ENCODE measurements around the gene S100A1. TPM values are rescaled to one million over a fixed set of nuclear protein-coding genes. Genes with fewer than 3 reads are reported as not detected.
A peak's percentile ranks its signal among the peaks of the same experiment; 100 is the strongest.

The S100A1 gene
- total RNA-seq, 1 experiment from 2014 or later, result 0.80 TPM

- no peak for DNase-seq
- no peaks in the 10 kb centered on the region; the same call in 1 of the 2 replicates for H3K27me3 ChIP-seq (ENCODE audit: control insufficient read depth, insufficient read depth, low read length)
- no peak overlapping the region for H3K4me3 ChIP-seq (ENCODE audit: insufficient read depth, low read depth, low read length)
- H3K36me3 ChIP-seq (replicated peaks; ENCODE audit: control insufficient read depth, insufficient read depth, low read length), result peaks cover 1% of the 10 kb centered on the region; the same call in 1 of the 2 replicates
These were observed 13.3 kb upstream of the S100A1 start for GRCh38 chr1:153614906-153615305.

- Histone ChIP-seq H3K27me3 (ENCODE audit: control insufficient read depth, insufficient read depth, low read length) (no peaks in the 10 kb centered on the region; the same call in 1 of the 2 replicates), H3K36me3 (replicated peaks; ENCODE audit: control insufficient read depth, insufficient read depth, low read length) (peaks cover 1% of the 10 kb centered on the region; the same call in 1 of the 2 replicates), H3K4me3 (ENCODE audit: insufficient read depth, low read depth, low read length) (no peak overlapping the region)
- DNase-seq, result no peak
These were observed 12.8 kb upstream of the S100A1 start for GRCh38 chr1:153615406-153615805.

GRCh38 chr1:153616144-153616916, 11.9 kb upstream of the S100A1 start, which contains the start of gene S100A14:
Gene S100A14 (minus strand): TSS chr1:153616325. CDS start chr1:153615858, 467 bp downstream.
- DNase-seq, result peak; percentile 66
- Histone ChIP-seq H3K4me3 (ENCODE audit: insufficient read depth, low read depth, low read length) (no peak within 1 kb of the TSS), H3K27me3 (ENCODE audit: control insufficient read depth, insufficient read depth, low read length) (no peaks in the 10 kb centered on the region; the same call in 1 of the 2 replicates)

GRCh38 chr1:153616917-153617311, 11.3 kb upstream of the S100A1 start:
- peak; percentile 38 for DNase-seq
- H3K36me3 ChIP-seq (replicated peaks; ENCODE audit: control insufficient read depth, insufficient read depth, low read length), result peaks cover 1% of the 10 kb centered on the region; the same call in 1 of the 2 replicates
- H3K4me3 ChIP-seq (ENCODE audit: insufficient read depth, low read depth, low read length), result no peak overlapping the region
- H3K27me3 ChIP-seq (ENCODE audit: control insufficient read depth, insufficient read depth, low read length), result no peaks in the 10 kb centered on the region; the same call in 1 of the 2 replicates

More at GRCh38 chr1:153616144-153616916, 11.9 kb upstream of the S100A1 start, which contains the start of gene S100A14:
- peaks cover 1% of the 10 kb centered on the region; the same call in 1 of the 2 replicates for H3K36me3 ChIP-seq (replicated peaks; ENCODE audit: control insufficient read depth, insufficient read depth, low read length)

- Histone ChIP-seq H3K36me3 (replicated peaks; ENCODE audit: control insufficient read depth, insufficient read depth, low read length) (peaks cover 1% of the 10 kb centered on the region; the same call in 1 of the 2 replicates), H3K4me3 (ENCODE audit: insufficient read depth, low read depth, low read length) (no peak overlapping the region), H3K27me3 (ENCODE audit: control insufficient read depth, insufficient read depth, low read length) (no peaks in the 10 kb centered on the region)
- DNase-seq, result peak; percentile 87
These were observed 10.6 kb upstream of the S100A1 start for GRCh38 chr1:153617663-153618062.

GRCh38 chr1:153619171-153619570, 9.1 kb upstream of the S100A1 start:
- no peak for DNase-seq
- peaks cover 1% of the 10 kb centered on the region; the same call in 1 of the 2 replicates for H3K36me3 ChIP-seq (replicated peaks; ENCODE audit: control insufficient read depth, insufficient read depth, low read length)
- no peaks in the 10 kb centered on the region for H3K27me3 ChIP-seq (ENCODE audit: control insufficient read depth, insufficient read depth, low read length)
- H3K4me3 ChIP-seq (ENCODE audit: insufficient read depth, low read depth, low read length), result no peak overlapping the region

- peak; percentile 63 for DNase-seq
- Histone ChIP-seq H3K27me3 (ENCODE audit: control insufficient read depth, insufficient read depth, low read length) (no peaks in the 10 kb centered on the region), H3K4me3 (ENCODE audit: insufficient read depth, low read depth, low read length) (no peak overlapping the region), H3K36me3 (replicated peaks; ENCODE audit: control insufficient read depth, insufficient read depth, low read length) (peaks cover 1% of the 10 kb centered on the region; the same call in 1 of the 2 replicates)
These were observed 5.1 kb upstream of the S100A1 start for GRCh38 chr1:153623101-153623500.

- Histone ChIP-seq H3K4me3 (ENCODE audit: insufficient read depth, low read depth, low read length) (no peak overlapping the region), H3K36me3 (replicated peaks; ENCODE audit: control insufficient read depth, insufficient read depth, low read length) (no peaks in the 10 kb centered on the region; the same call in 1 of the 2 replicates), H3K27me3 (ENCODE audit: control insufficient read depth, insufficient read depth, low read length) (no peaks in the 10 kb centered on the region)
- no peak for DNase-seq
These were observed 3.1 kb upstream of the S100A1 start for GRCh38 chr1:153624965-153625611.

- Histone ChIP-seq H3K27me3 (ENCODE audit: control insufficient read depth, insufficient read depth, low read length) (no peaks in the 10 kb centered on the region), H3K4me3 (ENCODE audit: insufficient read depth, low read depth, low read length) (peak overlapping the region; percentile 60), H3K36me3 (replicated peaks; ENCODE audit: control insufficient read depth, insufficient read depth, low read length) (no peaks in the 10 kb centered on the region; the same call in 1 of the 2 replicates)
- no peak for DNase-seq
These were observed 1.7 kb upstream of the S100A1 start for GRCh38 chr1:153626477-153626903.

GRCh38 chr1:153626904-153627714, 1.1 kb upstream of the S100A1 start, which contains the start of gene S100A13:
Gene S100A13 (minus strand): TSS chr1:153627505. CDS start chr1:153626472, 1,033 bp downstream.
- Histone ChIP-seq H3K36me3 (replicated peaks; ENCODE audit: control insufficient read depth, insufficient read depth, low read length) (no peaks in the 10 kb centered on the region; the same call in 1 of the 2 replicates), H3K27me3 (ENCODE audit: control insufficient read depth, insufficient read depth, low read length) (no peaks in the 10 kb centered on the region), H3K4me3 (ENCODE audit: insufficient read depth, low read depth, low read length) (peak within 1 kb of the TSS; percentile 60)
- peak; percentile 98 for DNase-seq

GRCh38 chr1:153628638-153629342, 556 bp downstream of the S100A1 start:
- peak; percentile 37 for DNase-seq
- H3K27me3 ChIP-seq (ENCODE audit: control insufficient read depth, insufficient read depth, low read length), result no peaks in the 10 kb centered on the region
- H3K36me3 ChIP-seq (replicated peaks; ENCODE audit: control insufficient read depth, insufficient read depth, low read length), result peaks cover 1% of the 10 kb centered on the region; the same call in 1 of the 2 replicates
- no peak overlapping the region for H3K4me3 ChIP-seq (ENCODE audit: insufficient read depth, low read depth, low read length)

GRCh38 chr1:153629343-153629665, 1.1 kb downstream of the S100A1 start:
- peaks cover 1% of the 10 kb centered on the region; the same call in 1 of the 2 replicates for H3K36me3 ChIP-seq (replicated peaks; ENCODE audit: control insufficient read depth, insufficient read depth, low read length)
- no peak overlapping the region for H3K4me3 ChIP-seq (ENCODE audit: insufficient read depth, low read depth, low read length)
- no peaks in the 10 kb centered on the region for H3K27me3 ChIP-seq (ENCODE audit: control insufficient read depth, insufficient read depth, low read length)
- no peak for DNase-seq

- Histone ChIP-seq H3K4me3 (ENCODE audit: insufficient read depth, low read depth, low read length) (no peak overlapping the region), H3K36me3 (replicated peaks; ENCODE audit: control insufficient read depth, insufficient read depth, low read length) (peaks cover 1% of the 10 kb centered on the region; the same call in 1 of the 2 replicates), H3K27me3 (ENCODE audit: control insufficient read depth, insufficient read depth, low read length) (no peaks in the 10 kb centered on the region)
- no peak for DNase-seq
These were observed 1.7 kb downstream of the S100A1 start for GRCh38 chr1:153629971-153630370.
